CD4-positive, alpha-beta T cell (primary cell): ENCODE results near the gene PSMD3. TPM values are rescaled to one million over a fixed set of nuclear protein-coding genes. Genes with fewer than 3 reads are reported as not detected.
A peak's percentile ranks its signal among the peaks of the same experiment; 100 is the strongest.

Experiments used
- ATAC-seq: fragments of 200-7000 bp; cut with Tn5 transposase; one replicate; pipeline ENCODE4 v1.10.0; 2022; ENCODE audit warnings: mild to moderate bottlenecking; ENCODE audit not compliant: poor library complexity
- CTCF ChIA-PET: fragments of 350-600 bp; sonication (Branson Sonifier 250); formaldehyde crosslinking; loops from one replicate; lab custom pipeline; 2021; ENCODE audit warnings: antibody characterized with exemption, inconsistent platforms; lab: Charles Lee
- POLR2A ChIA-PET: fragments of 350-600 bp; sonication (Branson Sonifier 250); formaldehyde crosslinking; loops from one replicate; lab custom pipeline; 2021; ENCODE audit warnings: antibody characterized with exemption, inconsistent platforms; lab: Charles Lee
- DNase-seq, 14 experiments: peaks; one replicate each; pipeline ENCODE4 v3.0.0-alpha.2; 2013 to 2020; ENCODE audit warnings: mixed read lengths in 2 of 14
- H3K27ac ChIP-seq, 2 donors: one replicate each; pipeline versions ENCODE4 v1.5.1 to v1.7.0; 2013; ENCODE audit warnings: low read length in 2 of 2, low read depth in 1 of 2, mild to moderate bottlenecking in 1 of 2
- H3K27me3 ChIP-seq, 2 experiments: 1 replicate in 1 of 2; 2 replicates in 1 of 2; pipeline versions ENCODE4 v1.6.1 to v1.7.0; 2013; ENCODE audit warnings: low read length in 2 of 2, control low read depth in 1 of 2, mild to moderate bottlenecking in 1 of 2, moderate library complexity in 1 of 2; ENCODE audit not compliant: insufficient read depth in 2 of 2, control insufficient read depth in 1 of 2
- H3K36me3 ChIP-seq: one replicate; pipeline ENCODE4 v1.6.1; 2013; ENCODE audit warnings: low read length, control low read depth; ENCODE audit not compliant: insufficient read depth
- H3K4me1 ChIP-seq: one replicate; pipeline ENCODE4 v1.6.1; 2013; ENCODE audit warnings: low read length, control low read depth; ENCODE audit not compliant: insufficient read depth
- H3K4me3 ChIP-seq: one replicate; pipeline ENCODE4 v1.5.1; 2013; ENCODE audit warnings: mild to moderate bottlenecking, low read length, moderate library complexity
- H3K9me3 ChIP-seq, 2 experiments: 1 replicate in 1 of 2; 2 replicates in 1 of 2; pipeline versions ENCODE4 v1.6.1 to v1.7.0; 2013; ENCODE audit warnings: low read length in 2 of 2, mild to moderate bottlenecking in 2 of 2, control low read depth in 1 of 2, moderate library complexity in 1 of 2; ENCODE audit not compliant: control insufficient read depth in 1 of 2, insufficient read depth in 1 of 2
- H3K27ac Mint-ChIP-seq: one replicate; pipeline ENCODE4 v1.8.0; 2020; ENCODE audit warnings: mixed read lengths
- H3K27me3 Mint-ChIP-seq: one replicate; pipeline ENCODE4 v1.8.0; 2021; ENCODE audit warnings: mixed read lengths
- H3K36me3 Mint-ChIP-seq: one replicate; pipeline ENCODE4 v1.8.0; 2021; ENCODE audit warnings: low read depth, mixed read lengths
- H3K4me1 Mint-ChIP-seq: one replicate; pipeline ENCODE4 v1.8.0; 2021; ENCODE audit warnings: low read depth, mixed read lengths
- H3K4me3 Mint-ChIP-seq: one replicate; pipeline ENCODE4 v1.8.0; 2020; ENCODE audit warnings: mild to moderate bottlenecking, mixed read lengths
- H3K9me3 Mint-ChIP-seq: one replicate; pipeline ENCODE4 v1.8.0; 2020; ENCODE audit warnings: mixed read lengths
- intact Hi-C, 2 experiments: fragments of 100-400 bp; cut with DNase I in 1 of 2; cut with micrococcal nuclease in 1 of 2; formaldehyde crosslinking; loops; one replicate each; pipeline versions ENCODE4 v1.15.1 to v1.9.0; 2023 to 2025; cut with DNase I, micrococcal nuclease
- polyA plus RNA-seq, 2 donors: library from polyadenylated mRNA; unstranded; fragments of 120-200 nt; gene quantifications; one replicate each; pipeline ENCODE4 v1.2.1, GENCODE V29; 2013
- total RNA-seq, 174 experiments: library from RNA in 2 of 174; stranded (reverse) in 2 of 174; gene quantifications; one replicate each; pipeline ENCODE4 v1.2.3 and lab custom pipeline; 2021 to 2026
- TF ChIP-seq, protein P1 (sequence below): fragments of 200-600 bp; IDR thresholded peaks from one replicate; pipeline ENCODE4 v1.8.0; 2022; ENCODE audit warnings: antibody characterized with exemption, mild to moderate bottlenecking

The PSMD3 gene
- total RNA-seq (10 to 100 TPM; 66.7 to 71.9 TPM), total RNA-seq (lab: John Stamatoyannopoulos, UW) (44.1 to 359 (median 71.5) reads per million in 172 experiments)
- polyA plus RNA-seq (2013, experiment 1 of 2) = 50.2 TPM
- polyA plus RNA-seq (2013, experiment 2 of 2) = 54.6 TPM

- no peaks in the 10 kb centered on the region for H3K9me3 ChIP-seq
- ATAC-seq = peak; percentile 94
- Mint-ChIP-seq H3K4me1 (peaks cover 39% of the 10 kb centered on the region), H3K4me3 (peak within 1 kb of the TSS; percentile 89), H3K9me3 (no peaks in the 10 kb centered on the region), H3K36me3 (peaks cover 46% of the 10 kb centered on the region), H3K27ac (peak within 1 kb of the TSS; percentile 95), H3K27me3 (no peaks in the 10 kb centered on the region)
- intact Hi-C loops = loop anchor here (1.0 to 10.0 kb wide), 12 partner anchors 16 to 436 kb away; partner anchors contain the start of genes LRRC3C (in 2 of the 2), ORMDL3 (in 2 of the 2) and STARD3 (in 1 of the 2)
- H3K4me1 ChIP-seq = peaks cover 25% of the 10 kb centered on the region
- peaks cover 19% of the 10 kb centered on the region for H3K36me3 ChIP-seq
- CTCF ChIA-PET = interaction anchor here (0.6 to 4.9 kb wide), 20 partner anchors 11 to 828 kb away, joined by 3 to 55 read pairs (median 4); partner anchors contain the start of genes GSDMA, IKZF3, MIEN1 and WIPF2
- peak within 1 kb of the TSS; percentile 89 to 97 for H3K27ac ChIP-seq
- DNase-seq = peak; percentile 95 to 100 (median 98)
- H3K27me3 ChIP-seq = no peaks in the 10 kb centered on the region
- H3K4me3 ChIP-seq = peak within 1 kb of the TSS; percentile 96
- TF ChIP-seq, protein P1, sequence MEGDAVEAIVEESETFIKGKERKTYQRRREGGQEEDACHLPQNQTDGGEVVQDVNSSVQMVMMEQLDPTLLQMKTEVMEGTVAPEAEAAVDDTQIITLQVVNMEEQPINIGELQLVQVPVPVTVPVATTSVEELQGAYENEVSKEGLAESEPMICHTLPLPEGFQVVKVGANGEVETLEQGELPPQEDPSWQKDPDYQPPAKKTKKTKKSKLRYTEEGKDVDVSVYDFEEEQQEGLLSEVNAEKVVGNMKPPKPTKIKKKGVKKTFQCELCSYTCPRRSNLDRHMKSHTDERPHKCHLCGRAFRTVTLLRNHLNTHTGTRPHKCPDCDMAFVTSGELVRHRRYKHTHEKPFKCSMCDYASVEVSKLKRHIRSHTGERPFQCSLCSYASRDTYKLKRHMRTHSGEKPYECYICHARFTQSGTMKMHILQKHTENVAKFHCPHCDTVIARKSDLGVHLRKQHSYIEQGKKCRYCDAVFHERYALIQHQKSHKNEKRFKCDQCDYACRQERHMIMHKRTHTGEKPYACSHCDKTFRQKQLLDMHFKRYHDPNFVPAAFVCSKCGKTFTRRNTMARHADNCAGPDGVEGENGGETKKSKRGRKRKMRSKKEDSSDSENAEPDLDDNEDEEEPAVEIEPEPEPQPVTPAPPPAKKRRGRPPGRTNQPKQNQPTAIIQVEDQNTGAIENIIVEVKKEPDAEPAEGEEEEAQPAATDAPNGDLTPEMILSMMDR = peak; percentile 70
- POLR2A ChIA-PET = interaction anchor here (0.6 to 3.1 kb wide), 47 partner anchors 10 to 1182 kb away, joined by 3 to 46 read pairs (median 5); partner anchors contain the start of genes CASC3, CDK12, GSDMA and IKZF3
Measured at GRCh38 chr17:39980351-39981206, at the start of gene PSMD3. Gene PSMD3 (plus strand): TSS chr17:39980807. CDS start chr17:39980971, 164 bp downstream.

GRCh38 chr17:39933912-39934311 lies 46.7 kb upstream of the PSMD3 start:
- CTCF ChIA-PET = no interaction called here

DNA sequence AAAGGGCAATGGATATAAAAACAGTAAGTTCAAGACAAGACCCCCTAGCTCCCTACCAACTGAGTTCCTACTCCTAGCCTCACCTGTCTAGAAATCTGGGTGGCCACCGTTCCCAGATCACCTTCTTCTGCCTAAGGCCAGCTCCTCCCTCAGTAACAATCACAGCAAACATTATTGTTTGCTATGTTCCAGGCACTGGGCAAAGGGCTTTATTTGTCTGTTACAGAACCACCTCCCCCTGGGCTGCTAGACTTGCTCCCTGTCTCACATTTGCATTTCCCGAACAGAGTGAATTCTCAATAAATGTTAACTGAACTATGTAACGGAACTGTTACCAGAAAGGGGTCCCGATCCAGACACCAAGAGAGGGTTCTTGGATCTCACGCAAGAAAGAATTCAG lies 46.3 kb upstream of the PSMD3 start:
- intact Hi-C loops = no loop called here
- no peaks in the 10 kb centered on the region for H3K9me3 Mint-ChIP-seq
- H3K9me3 ChIP-seq = no peaks in the 10 kb centered on the region
- H3K27me3 Mint-ChIP-seq = no peaks in the 10 kb centered on the region
- no peaks in the 10 kb centered on the region for H3K36me3 Mint-ChIP-seq
- ATAC-seq = no peak
- TF ChIP-seq, protein P1 = no peak
- H3K36me3 ChIP-seq = no peaks in the 10 kb centered on the region
- DNase-seq = no peak
- POLR2A ChIA-PET = no interaction called here
- CTCF ChIA-PET = no interaction called here
- no peaks in the 10 kb centered on the region for H3K4me1 ChIP-seq
- H3K27me3 ChIP-seq = no peaks in the 10 kb centered on the region
- no peak overlapping the region for H3K27ac ChIP-seq
- no peak overlapping the region for H3K27ac Mint-ChIP-seq
- H3K4me1 Mint-ChIP-seq = peaks cover 3% of the 10 kb centered on the region
- H3K4me3 Mint-ChIP-seq = no peak overlapping the region
- H3K4me3 ChIP-seq = no peak overlapping the region

More at GRCh38 chr17:39933912-39934311, 46.7 kb upstream of the PSMD3 start:
- Histone ChIP-seq H3K4me1 (no peaks in the 10 kb centered on the region), H3K4me3 (no peak overlapping the region), H3K36me3 (no peaks in the 10 kb centered on the region), H3K9me3 (no peaks in the 10 kb centered on the region), H3K27ac (no peak overlapping the region), H3K27me3 (no peaks in the 10 kb centered on the region)
- ATAC-seq (no peak), DNase-seq (no peak)
- Mint-ChIP-seq H3K4me1 (no peaks in the 10 kb centered on the region), H3K27me3 (no peaks in the 10 kb centered on the region), H3K27ac (no peak overlapping the region), H3K4me3 (no peak overlapping the region), H3K36me3 (no peaks in the 10 kb centered on the region), H3K9me3 (no peaks in the 10 kb centered on the region)
- intact Hi-C loops = no loop called here
- TF ChIP-seq, protein P1 = no peak
- POLR2A ChIA-PET = no interaction called here
